ENCODE data around the gene NCKAP5.

DNA sequence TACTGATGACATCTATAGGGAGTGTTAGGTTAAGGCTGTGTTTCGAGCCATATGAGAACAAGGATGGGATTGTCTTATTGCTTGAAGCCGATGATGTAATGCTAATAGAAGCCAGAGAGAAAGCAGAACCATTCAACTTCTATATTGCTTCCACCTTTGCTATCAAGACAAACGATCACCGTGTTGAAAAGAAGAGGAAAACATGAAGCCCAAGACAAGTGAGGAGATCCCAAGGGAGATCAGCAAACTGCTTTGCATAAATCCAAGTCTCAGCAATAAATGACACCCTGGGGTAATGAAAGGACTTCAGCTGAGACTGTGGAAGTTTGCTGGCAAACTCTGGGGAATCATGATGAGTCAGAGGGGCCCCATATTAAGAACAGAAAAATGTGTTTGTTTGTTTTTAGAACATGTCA lies 206.2 kb downstream of the NCKAP5 start:
- TF ChIP-seq, protein P1, sequence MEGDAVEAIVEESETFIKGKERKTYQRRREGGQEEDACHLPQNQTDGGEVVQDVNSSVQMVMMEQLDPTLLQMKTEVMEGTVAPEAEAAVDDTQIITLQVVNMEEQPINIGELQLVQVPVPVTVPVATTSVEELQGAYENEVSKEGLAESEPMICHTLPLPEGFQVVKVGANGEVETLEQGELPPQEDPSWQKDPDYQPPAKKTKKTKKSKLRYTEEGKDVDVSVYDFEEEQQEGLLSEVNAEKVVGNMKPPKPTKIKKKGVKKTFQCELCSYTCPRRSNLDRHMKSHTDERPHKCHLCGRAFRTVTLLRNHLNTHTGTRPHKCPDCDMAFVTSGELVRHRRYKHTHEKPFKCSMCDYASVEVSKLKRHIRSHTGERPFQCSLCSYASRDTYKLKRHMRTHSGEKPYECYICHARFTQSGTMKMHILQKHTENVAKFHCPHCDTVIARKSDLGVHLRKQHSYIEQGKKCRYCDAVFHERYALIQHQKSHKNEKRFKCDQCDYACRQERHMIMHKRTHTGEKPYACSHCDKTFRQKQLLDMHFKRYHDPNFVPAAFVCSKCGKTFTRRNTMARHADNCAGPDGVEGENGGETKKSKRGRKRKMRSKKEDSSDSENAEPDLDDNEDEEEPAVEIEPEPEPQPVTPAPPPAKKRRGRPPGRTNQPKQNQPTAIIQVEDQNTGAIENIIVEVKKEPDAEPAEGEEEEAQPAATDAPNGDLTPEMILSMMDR (IDR thresholded peaks at IDR 0.05): no peak
- no peak for TF ChIP-seq EP300 (IDR thresholded peaks at IDR 0.05)

All from ovary (tissue), 3 donors.